OCI-LY7 (cell line): ENCODE results near the gene OR9G1. TPM values are rescaled to one million over a fixed set of nuclear protein-coding genes. Genes with fewer than 3 reads are reported as not detected.
"Not testable (repeated sequence)": the region's sequence is repeated elsewhere in the genome, so short reads cannot be mapped to it uniquely, and the experiment has no call there.

Experiments
- BruUV-seq: library from RNA; stranded (reverse); fragments of 400-500 nt; replicated peaks from 2 replicates; lab custom pipeline; 2021; lab: Mats Ljungman, UMichigan
- CTCF ChIA-PET: fragments of 300-600 bp; sonication (Branson Sonifier 250); formaldehyde crosslinking; loops from one replicate; lab custom pipeline; 2022; ENCODE audit warnings: antibody characterized with exemption; ENCODE audit not compliant: unreplicated experiment; lab: Charles Lee
- POLR2A ChIA-PET: fragments of 300-600 bp; sonication (Branson Sonifier 250); formaldehyde crosslinking; loops from one replicate; lab custom pipeline; 2022; ENCODE audit warnings: antibody characterized with exemption; lab: Charles Lee
- DNase-seq: peaks from one replicate; pipeline ENCODE4 v3.0.0-alpha.2; 2015; ENCODE audit warnings: low spot score
- H2AFZ ChIP-seq: fragments of 200-600 bp; sonication (generic), shearing (Covaris generic); 2 replicates; pipeline ENCODE4 v1.6.1; 2014; ENCODE audit warnings: mild to moderate bottlenecking, antibody characterized with exemption, low read length, moderate library complexity
- H3K27ac ChIP-seq: fragments of 200-600 bp; sonication (generic); 2 replicates; pipeline ENCODE4 v1.5.1; 2014; ENCODE audit warnings: mixed run types, low read depth, mild to moderate bottlenecking, moderate library complexity, low read length, inconsistent platforms; ENCODE audit not compliant: poor library complexity, severe bottlenecking
- H3K36me3 ChIP-seq: fragments of 200-600 bp; sonication (generic); 2 replicates; pipeline ENCODE4 v1.6.1; 2014; ENCODE audit warnings: mild to moderate bottlenecking, antibody characterized with exemption, low read length, moderate library complexity, mixed read lengths; ENCODE audit not compliant: insufficient read depth
- H3K4me1 ChIP-seq: fragments of 200-600 bp; sonication (generic); 2 replicates; pipeline ENCODE4 v1.5.1; 2014; ENCODE audit warnings: mild to moderate bottlenecking, low read length; ENCODE audit not compliant: insufficient read depth, poor library complexity, severe bottlenecking
- H3K4me2 ChIP-seq: fragments of 200-600 bp; sonication (generic); 2 replicates; pipeline ENCODE4 v1.6.1; 2014; ENCODE audit warnings: mild to moderate bottlenecking, low read length
- H3K4me3 ChIP-seq: fragments of 200-600 bp; sonication (generic); 2 replicates; pipeline ENCODE4 v1.5.1; 2014; ENCODE audit warnings: mild to moderate bottlenecking, low read depth, low read length; ENCODE audit not compliant: poor library complexity, severe bottlenecking
- H3K79me2 ChIP-seq: fragments of 200-600 bp; sonication (generic); 2 replicates; pipeline ENCODE4 v1.6.1; 2016; ENCODE audit warnings: low read depth, mild to moderate bottlenecking, low read length, moderate library complexity, mixed read lengths; ENCODE audit not compliant: insufficient read depth
- H3K9me2 ChIP-seq: fragments of 200-600 bp; sonication (generic); 2 replicates; pipeline ENCODE4 v1.6.1; 2016; ENCODE audit warnings: mild to moderate bottlenecking, low read length, mixed read lengths; ENCODE audit not compliant: insufficient read depth
- H3K9me3 ChIP-seq: fragments of 200-600 bp; sonication (generic); 2 replicates; pipeline ENCODE4 v1.6.1; 2014; ENCODE audit warnings: mild to moderate bottlenecking, mixed run types, low read length, mixed read lengths
- H4K20me1 ChIP-seq: fragments of 200-600 bp; sonication (generic); 2 replicates; pipeline ENCODE4 v1.6.1; 2014; ENCODE audit warnings: mild to moderate bottlenecking, antibody characterized with exemption, low read length, moderate library complexity, mixed read lengths; ENCODE audit not compliant: insufficient read depth
- EZH2phosphoT487 ChIP-seq: fragments of 200-600 bp; sonication (generic); IDR thresholded peaks from 2 replicates; pipeline ENCODE4 v1.6.1; 2018; ENCODE audit warnings: low read depth, borderline replicate concordance, mild to moderate bottlenecking, mixed run types, antibody characterized with exemption, low read length, moderate library complexity, mixed read lengths
- intact Hi-C: fragments of 100-400 bp; cut with micrococcal nuclease; formaldehyde crosslinking; loops from one replicate; pipeline ENCODE4 v1.10.0; 2022; ENCODE audit not compliant: unreplicated experiment
- total RNA-seq, 2 experiments: library from RNA; depleted of rRNA in 1 of 2; stranded (reverse); fragments of >200 nt in 1 of 2; shearing (Covaris generic) in 1 of 2; gene quantifications; 2 replicates each; pipeline ENCODE4 v1.2.3, GENCODE V29; 2014 to 2022
- TF ChIP-seq, protein P1 (sequence below): fragments of 200-600 bp; sonication (generic); conservative IDR thresholded peaks from 2 replicates; pipeline ENCODE4 v1.5.1; 2014; ENCODE audit warnings: mild to moderate bottlenecking, antibody characterized with exemption, low read length, moderate library complexity, mixed read lengths

OR9G1 gene
- total RNA-seq, 2 experiments from 2014 or later, result not detected

DNA sequence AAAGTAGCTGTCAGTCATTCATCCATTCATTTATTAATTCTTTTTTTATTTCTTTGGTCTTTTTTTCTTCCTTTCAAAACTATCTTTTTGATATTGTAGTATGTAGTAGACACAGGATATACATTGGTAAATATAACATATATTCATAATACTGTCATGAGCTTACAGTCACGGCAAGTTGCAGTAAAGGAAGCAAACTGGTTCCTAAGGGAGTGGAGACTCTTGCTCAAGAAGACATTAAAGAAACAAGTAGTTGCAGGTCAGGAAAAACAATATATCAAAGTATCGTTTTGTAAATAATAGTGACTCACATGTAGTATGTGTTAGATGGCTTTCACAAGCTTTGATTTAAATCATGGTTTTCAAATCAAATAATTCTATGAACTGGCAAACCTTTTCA, 27.9 kb upstream of the OR9G1 start:
- Histone ChIP-seq H3K4me3 (no peak overlapping the region), H4K20me1 (no peaks in the 10 kb centered on the region), H3K79me2 (no peaks in the 10 kb centered on the region), H3K36me3 (no peaks in the 10 kb centered on the region), H3K9me2 (no peaks in the 10 kb centered on the region), H3K4me1 (no peaks in the 10 kb centered on the region), H2AFZ (no peak overlapping the region), H3K4me2 (no peak overlapping the region), H3K27ac (no peak overlapping the region), H3K9me3 (no peaks in the 10 kb centered on the region)
- BruUV-seq, result no TSS peak
- intact Hi-C loops, result no loop called here
- TF ChIP-seq, protein P1, sequence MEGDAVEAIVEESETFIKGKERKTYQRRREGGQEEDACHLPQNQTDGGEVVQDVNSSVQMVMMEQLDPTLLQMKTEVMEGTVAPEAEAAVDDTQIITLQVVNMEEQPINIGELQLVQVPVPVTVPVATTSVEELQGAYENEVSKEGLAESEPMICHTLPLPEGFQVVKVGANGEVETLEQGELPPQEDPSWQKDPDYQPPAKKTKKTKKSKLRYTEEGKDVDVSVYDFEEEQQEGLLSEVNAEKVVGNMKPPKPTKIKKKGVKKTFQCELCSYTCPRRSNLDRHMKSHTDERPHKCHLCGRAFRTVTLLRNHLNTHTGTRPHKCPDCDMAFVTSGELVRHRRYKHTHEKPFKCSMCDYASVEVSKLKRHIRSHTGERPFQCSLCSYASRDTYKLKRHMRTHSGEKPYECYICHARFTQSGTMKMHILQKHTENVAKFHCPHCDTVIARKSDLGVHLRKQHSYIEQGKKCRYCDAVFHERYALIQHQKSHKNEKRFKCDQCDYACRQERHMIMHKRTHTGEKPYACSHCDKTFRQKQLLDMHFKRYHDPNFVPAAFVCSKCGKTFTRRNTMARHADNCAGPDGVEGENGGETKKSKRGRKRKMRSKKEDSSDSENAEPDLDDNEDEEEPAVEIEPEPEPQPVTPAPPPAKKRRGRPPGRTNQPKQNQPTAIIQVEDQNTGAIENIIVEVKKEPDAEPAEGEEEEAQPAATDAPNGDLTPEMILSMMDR, result no peak
- POLR2A ChIA-PET, result interaction anchor here (0.6 kb wide), 1 partner anchor 180 kb away, joined by 4 read pairs; the partner anchor contains the start of gene OR5M8
- no peak for DNase-seq
- CTCF ChIA-PET, result no interaction called here

DNA sequence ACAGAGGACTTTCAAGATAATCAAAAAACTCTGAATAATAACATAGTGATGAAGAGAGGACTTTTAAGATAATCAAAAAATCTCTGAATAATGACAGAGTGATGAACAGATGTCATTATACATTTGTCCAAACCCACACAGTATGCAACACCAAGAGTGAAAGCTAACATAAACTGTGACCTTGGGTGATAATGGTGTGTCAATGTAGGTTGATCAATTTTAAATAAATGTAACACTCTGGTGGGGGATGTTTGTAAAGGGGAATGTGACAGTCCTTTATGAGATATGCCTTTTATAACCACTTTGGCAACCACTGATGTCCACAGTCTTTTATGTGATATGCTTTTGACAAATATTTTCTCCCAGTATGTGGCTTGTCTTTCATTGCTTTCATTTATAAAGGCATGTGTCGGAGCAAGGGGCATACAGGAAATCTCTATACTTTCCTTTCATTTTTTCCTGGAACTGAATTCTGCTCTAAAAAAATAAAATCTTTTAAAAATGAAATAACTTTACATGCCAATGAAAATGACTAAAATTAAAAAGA, 10.3 kb upstream of the OR9G1 start:
- BruUV-seq, result no TSS peak
- intact Hi-C loops, result no loop called here
- no peaks in the 10 kb centered on the region for H4K20me1 ChIP-seq
- CTCF ChIA-PET, result no interaction called here
- DNase-seq, result no peak
- no peaks in the 10 kb centered on the region for H3K9me2 ChIP-seq
- no peaks in the 10 kb centered on the region for H3K79me2 ChIP-seq
- no peak overlapping the region for H3K27ac ChIP-seq
- H2AFZ ChIP-seq, result no peak overlapping the region
- POLR2A ChIA-PET, result no interaction called here
- H3K4me1 ChIP-seq, result no peaks in the 10 kb centered on the region
- no peak for TF ChIP-seq EZH2phosphoT487
- TF ChIP-seq, protein P1, result no peak
- no peak overlapping the region for H3K4me2 ChIP-seq
- H3K36me3 ChIP-seq, result no peaks in the 10 kb centered on the region
- no peak overlapping the region for H3K4me3 ChIP-seq
- H3K9me3 ChIP-seq, result no peaks in the 10 kb centered on the region

DNA sequence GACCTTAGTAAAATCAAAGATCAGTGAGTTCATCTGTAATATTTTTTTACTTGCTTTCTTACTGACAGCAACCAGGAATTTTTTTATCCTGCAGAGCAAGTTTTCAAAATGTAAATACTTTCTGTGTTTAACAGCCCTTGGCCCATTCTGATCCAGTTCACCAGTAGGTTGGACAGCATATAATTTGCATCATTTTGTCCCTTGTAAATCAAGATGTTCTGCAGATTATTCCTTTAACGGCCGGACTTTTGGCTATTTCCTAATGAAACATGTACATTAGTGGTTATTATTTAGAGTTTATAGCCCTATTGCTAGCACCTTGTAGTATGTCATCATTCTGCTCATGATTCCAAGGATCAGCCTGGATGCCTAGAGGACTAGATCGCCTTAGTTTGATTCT, 7.7 kb upstream of the OR9G1 start:
- H3K9me3 ChIP-seq, H3K9me2 ChIP-seq, H3K4me3 ChIP-seq, H3K4me2 ChIP-seq, CTCF ChIA-PET, H3K27ac ChIP-seq, BruUV-seq, DNase-seq, H3K4me1 ChIP-seq, H4K20me1 ChIP-seq, H3K79me2 ChIP-seq, H2AFZ ChIP-seq, intact Hi-C loops, H3K36me3 ChIP-seq: not testable (repeated sequence)
- POLR2A ChIA-PET, result interaction anchor here (0.7 kb wide), 1 partner anchor 565 kb away, joined by 4 read pairs; no protein-coding TSS in a partner anchor
